NCI-H526 treated with DMSO at 0.1 percent for 48 hours (cell line): Measurements from ENCODE around the gene NFASC.

ENCODE experiments used
- DNase-seq: peaks from one replicate; lab custom pipeline; 2025; lab: John Stamatoyannopoulos, UW

NFASC gene

GRCh38 chr1:204928671-204929486, 58.2 kb downstream of the NFASC start:
- DNase-seq: no peak

GRCh38 chr1:204929487-204930154, 59.0 kb downstream of the NFASC start:
- no peak for DNase-seq

- no peak for DNase-seq
These were observed 59.5 kb downstream of the NFASC start for GRCh38 chr1:204930155-204930523.

- no peak for DNase-seq
These were observed 60.7 kb downstream of the NFASC start for GRCh38 chr1:204931313-204931712.

GRCh38 chr1:204931768-204932572, 61.3 kb downstream of the NFASC start:
- DNase-seq: no peak

GRCh38 chr1:204932573-204932909, 61.9 kb downstream of the NFASC start:
- DNase-seq: no peak

- DNase-seq: no peak
These were observed 64.5 kb downstream of the NFASC start for GRCh38 chr1:204935155-204935554.

- DNase-seq: no peak
These were observed 66.1 kb downstream of the NFASC start for GRCh38 chr1:204936765-204937164.

- no peak for DNase-seq
These were observed 67.2 kb downstream of the NFASC start for GRCh38 chr1:204937901-204938300.

GRCh38 chr1:204940591-204940990, 69.9 kb downstream of the NFASC start:
- DNase-seq: no peak

GRCh38 chr1:204941421-204942338, 71.0 kb downstream of the NFASC start:
- peak; percentile 9 for DNase-seq

- no peak for DNase-seq
These were observed 72.8 kb downstream of the NFASC start for GRCh38 chr1:204943495-204943894.

- DNase-seq: no peak
These were observed 74.0 kb downstream of the NFASC start for GRCh38 chr1:204944662-204945061.

- DNase-seq: no peak
These were observed 74.9 kb downstream of the NFASC start for GRCh38 chr1:204945565-204945977.

- DNase-seq: no peak
These were observed 76.0 kb downstream of the NFASC start for GRCh38 chr1:204946640-204947039.

GRCh38 chr1:204947338-204947737, 76.7 kb downstream of the NFASC start:
- DNase-seq: no peak

- no peak for DNase-seq
These were observed 77.1 kb downstream of the NFASC start for GRCh38 chr1:204947747-204948146.

- DNase-seq: no peak
These were observed 79.8 kb downstream of the NFASC start for GRCh38 chr1:204950353-204951001.

GRCh38 chr1:204958317-204959307, 88.0 kb downstream of the NFASC start:
- DNase-seq: no peak

- no peak for DNase-seq
These were observed 88.7 kb downstream of the NFASC start for GRCh38 chr1:204959374-204959773.
